ENCODE results near the gene DNAAF2. TPM values are rescaled to one million over a fixed set of nuclear protein-coding genes. Genes with fewer than 3 reads are reported as not detected.

DNAAF2 gene
- total RNA-seq (2021) (12.4 and 13.7 TPM in 2 replicates), Bru-seq, nascent RNA (percentile 77 among the genes with signal in this experiment), BruChase-seq, experiment 1, labeled RNA remaining after a 2-hour chase (percentile 84 among the genes with signal in this experiment), BruChase-seq, experiment 2, labeled RNA remaining after a 6-hour chase (percentile 67 among the genes with signal in this experiment)
- long read RNA-seq, transcript DNAAF2-201 (3 exons, 2,963 nt), result major isoform, 69 of 114 reads
- long read RNA-seq, transcript DNAAF2-202 (2 exons, 2,819 nt), result minor isoform, 30 of 114 reads
- long read RNA-seq, partial matches to known transcripts, result 3 of 114 reads
- long read RNA-seq, other reads (novel, unspliced or antisense), result 12 of 114 reads

GRCh38 chr14:49634547-49635334 is at the start of gene DNAAF2:
Gene DNAAF2, minus strand, starts transcription at chr14:49635244. Its CDS starts 95 bp downstream, at chr14:49635149.
- BruUV-seq (replicated peaks), result TSS peak; percentile 16

GRCh38 chr14:49679271-49679670 is 44.2 kb upstream of the DNAAF2 start:
- no peaks in the 10 kb centered on the region for H3K27me3 ChIP-seq (replicated peaks; ENCODE audit: insufficient read depth, low read depth, low read length, poor library complexity)
- TF ChIP-seq CTCF (conservative IDR thresholded peaks at IDR 0.05; ENCODE audit: low read depth, low read length) (no peak), EZH2 (IDR thresholded peaks at IDR 0.05; ENCODE audit: borderline replicate concordance, low read depth, low read length, poor library complexity, severe bottlenecking) (no peak)
- no peak overlapping the region for H3K27ac ChIP-seq (ENCODE audit: low read depth, low read length, poor library complexity, severe bottlenecking)
- ChIA-PET POLR2A (ENCODE audit: low non-redundant PET) (no interaction called here), CTCF (no interaction called here)
- no TSS peak for BruUV-seq (replicated peaks)
- H3K4me3 ChIP-seq (ENCODE audit: low read depth, low read length, poor library complexity, severe bottlenecking), result no peak overlapping the region
- no peaks in the 10 kb centered on the region for H3K4me1 ChIP-seq (ENCODE audit: insufficient read depth, low read length, poor library complexity, severe bottlenecking)
- DNase-seq (ENCODE audit: low spot score), result no peak
- intact Hi-C loops (cut with micrococcal nuclease; ENCODE audit: unreplicated experiment), result no loop called here
- H3K36me3 ChIP-seq (ENCODE audit: insufficient read depth, low read length, poor library complexity, severe bottlenecking), result peaks cover 66% of the 10 kb centered on the region
- H3K9me3 ChIP-seq (ENCODE audit: low read depth, low read length, poor library complexity, severe bottlenecking), result no peaks in the 10 kb centered on the region

More at GRCh38 chr14:49634547-49635334, at the start of gene DNAAF2:
- intact Hi-C loops (cut with micrococcal nuclease; ENCODE audit: unreplicated experiment), result loop anchor here (2.0 to 5.0 kb wide), 6 partner anchors 54 to 898 kb away; partner anchors contain the start of genes KLHDC2, MAP4K5, NEMF and POLE2
- H3K27ac ChIP-seq (ENCODE audit: low read depth, low read length, poor library complexity, severe bottlenecking), result peak within 1 kb of the TSS; percentile 96
- H3K4me3 ChIP-seq (ENCODE audit: low read depth, low read length, poor library complexity, severe bottlenecking), result peak within 1 kb of the TSS; percentile 95
- peaks cover 6% of the 10 kb centered on the region for H3K36me3 ChIP-seq (ENCODE audit: insufficient read depth, low read length, poor library complexity, severe bottlenecking)
- POLR2A ChIA-PET (ENCODE audit: low non-redundant PET), result no interaction called here
- peaks cover 14% of the 10 kb centered on the region for H3K4me1 ChIP-seq (ENCODE audit: insufficient read depth, low read length, poor library complexity, severe bottlenecking)
- no peaks in the 10 kb centered on the region for H3K27me3 ChIP-seq (replicated peaks; ENCODE audit: insufficient read depth, low read depth, low read length, poor library complexity)
- peak; percentile 78 for DNase-seq (ENCODE audit: low spot score)
- TF ChIP-seq CTCF (conservative IDR thresholded peaks at IDR 0.05; ENCODE audit: low read depth, low read length) (no peak), EZH2 (IDR thresholded peaks at IDR 0.05; ENCODE audit: borderline replicate concordance, low read depth, low read length, poor library complexity, severe bottlenecking) (no peak)
- no peaks in the 10 kb centered on the region for H3K9me3 ChIP-seq (ENCODE audit: low read depth, low read length, poor library complexity, severe bottlenecking)
- CTCF ChIA-PET, result interaction anchor here (0.5 to 1.7 kb wide), 9 partner anchors 10 to 228 kb away, joined by 3 to 23 read pairs (median 5); partner anchors contain the start of genes KLHDC2, MGAT2 and RPL36AL

GRCh38 chr14:49677643-49678042 is 42.6 kb upstream of the DNAAF2 start:
- ChIA-PET CTCF (interaction anchor here (0.6 to 0.7 kb wide), 2 partner anchors 15 to 69 kb away, joined by 3 to 7 read pairs; no protein-coding TSS in a partner anchor), POLR2A (ENCODE audit: low non-redundant PET) (no interaction called here)
- BruUV-seq (replicated peaks), result no TSS peak

More at GRCh38 chr14:49677643-49678042, 42.6 kb upstream of the DNAAF2 start:
- no peak for DNase-seq (ENCODE audit: low spot score)
- Histone ChIP-seq H3K9me3 (ENCODE audit: low read depth, low read length, poor library complexity, severe bottlenecking) (no peaks in the 10 kb centered on the region), H3K36me3 (ENCODE audit: insufficient read depth, low read length, poor library complexity, severe bottlenecking) (peaks cover 66% of the 10 kb centered on the region), H3K27me3 (replicated peaks; ENCODE audit: insufficient read depth, low read depth, low read length, poor library complexity) (no peaks in the 10 kb centered on the region), H3K4me3 (ENCODE audit: low read depth, low read length, poor library complexity, severe bottlenecking) (no peak overlapping the region), H3K4me1 (ENCODE audit: insufficient read depth, low read length, poor library complexity, severe bottlenecking) (no peaks in the 10 kb centered on the region), H3K27ac (ENCODE audit: low read depth, low read length, poor library complexity, severe bottlenecking) (no peak overlapping the region)
- TF ChIP-seq EZH2 (IDR thresholded peaks at IDR 0.05; ENCODE audit: borderline replicate concordance, low read depth, low read length, poor library complexity, severe bottlenecking) (no peak), CTCF (conservative IDR thresholded peaks at IDR 0.05; ENCODE audit: low read depth, low read length) (no peak)
- intact Hi-C loops (cut with micrococcal nuclease; ENCODE audit: unreplicated experiment), result no loop called here

All from A673 (cell line).